ENCODE data around the gene TMEM178A.

TMEM178A gene

GRCh38 chr2:39631256-39631655, 34.5 kb upstream of the TMEM178A start:
- no peak for ATAC-seq (ENCODE audit: insufficient read depth, low read depth)
- H4K20me1 ChIP-seq (ENCODE audit: insufficient read depth, low read length), result no peaks in the 10 kb centered on the region
- peaks cover 4% of the 10 kb centered on the region for H3K9me3 ChIP-seq (ENCODE audit: insufficient read depth, low read length, severe bottlenecking)
- H3K27me3 ChIP-seq (ENCODE audit: insufficient read depth, low read length, poor library complexity), result no peaks in the 10 kb centered on the region
- no peak overlapping the region for H3K4me3 ChIP-seq (ENCODE audit: low read depth in 1 of 2, low read length in 2 of 2)
- no peak for TF ChIP-seq EZH2 (IDR thresholded peaks at IDR 0.05; ENCODE audit: borderline replicate concordance, low read depth, low read length, severe bottlenecking)
- TF ChIP-seq CTCF (IDR thresholded peaks at IDR 0.05; ENCODE audit: borderline replicate concordance, extremely low read depth, low read length, poor library complexity, severe bottlenecking), result no peak
- no peaks in the 10 kb centered on the region for H3K79me2 ChIP-seq (ENCODE audit: insufficient read depth, low read length)
- H2AFZ ChIP-seq (ENCODE audit: low read depth, low read length), result no peak overlapping the region
- H3K36me3 ChIP-seq (ENCODE audit: insufficient read depth, low read length), result no peaks in the 10 kb centered on the region
- no peak overlapping the region for H3K4me2 ChIP-seq (ENCODE audit: insufficient read depth, low read length)
- no peak overlapping the region for H3K27ac ChIP-seq (ENCODE audit: low read length)
- H3K4me1 ChIP-seq (ENCODE audit: insufficient read depth, low read length), result no peaks in the 10 kb centered on the region
- no peak overlapping the region for H3K9ac ChIP-seq (ENCODE audit: low read depth, low read length)
- DNase-seq, result no peak

GRCh38 chr2:39631718-39632117, 34.0 kb upstream of the TMEM178A start:
- H3K4me2 ChIP-seq (ENCODE audit: insufficient read depth, low read length), result no peak overlapping the region
- H3K4me3 ChIP-seq (ENCODE audit: low read depth in 1 of 2, low read length in 2 of 2), result no peak overlapping the region
- ATAC-seq (ENCODE audit: insufficient read depth, low read depth) (no peak), DNase-seq (no peak)
- H4K20me1 ChIP-seq (ENCODE audit: insufficient read depth, low read length), result no peaks in the 10 kb centered on the region
- no peaks in the 10 kb centered on the region for H3K79me2 ChIP-seq (ENCODE audit: insufficient read depth, low read length)
- no peak overlapping the region for H3K27ac ChIP-seq (ENCODE audit: low read length)
- H3K27me3 ChIP-seq (ENCODE audit: insufficient read depth, low read length, poor library complexity), result no peaks in the 10 kb centered on the region
- H3K4me1 ChIP-seq (ENCODE audit: insufficient read depth, low read length), result no peaks in the 10 kb centered on the region
- H2AFZ ChIP-seq (ENCODE audit: low read depth, low read length), result no peak overlapping the region
- no peaks in the 10 kb centered on the region for H3K36me3 ChIP-seq (ENCODE audit: insufficient read depth, low read length)
- no peak overlapping the region for H3K9ac ChIP-seq (ENCODE audit: low read depth, low read length)
- TF ChIP-seq CTCF (IDR thresholded peaks at IDR 0.05; ENCODE audit: borderline replicate concordance, extremely low read depth, low read length, poor library complexity, severe bottlenecking), result no peak
- no peak for TF ChIP-seq EZH2 (IDR thresholded peaks at IDR 0.05; ENCODE audit: borderline replicate concordance, low read depth, low read length, severe bottlenecking)
- peaks cover 4% of the 10 kb centered on the region for H3K9me3 ChIP-seq (ENCODE audit: insufficient read depth, low read length, severe bottlenecking)

- no peaks in the 10 kb centered on the region for H4K20me1 ChIP-seq (ENCODE audit: insufficient read depth, low read length)
- DNase-seq, result no peak
- no peaks in the 10 kb centered on the region for H3K27me3 ChIP-seq (ENCODE audit: insufficient read depth, low read length, poor library complexity)
- no peaks in the 10 kb centered on the region for H3K79me2 ChIP-seq (ENCODE audit: insufficient read depth, low read length)
- TF ChIP-seq EZH2 (IDR thresholded peaks at IDR 0.05; ENCODE audit: borderline replicate concordance, low read depth, low read length, severe bottlenecking) (no peak), CTCF (IDR thresholded peaks at IDR 0.05; ENCODE audit: borderline replicate concordance, extremely low read depth, low read length, poor library complexity, severe bottlenecking) (no peak)
- H3K9ac ChIP-seq (ENCODE audit: low read depth, low read length), result no peak overlapping the region
- H3K4me1 ChIP-seq (ENCODE audit: insufficient read depth, low read length), result no peaks in the 10 kb centered on the region
- no peaks in the 10 kb centered on the region for H3K36me3 ChIP-seq (ENCODE audit: insufficient read depth, low read length)
- H2AFZ ChIP-seq (ENCODE audit: low read depth, low read length), result no peak overlapping the region
- H3K9me3 ChIP-seq (ENCODE audit: insufficient read depth, low read length, severe bottlenecking), result peaks cover 4% of the 10 kb centered on the region
- H3K4me2 ChIP-seq (ENCODE audit: insufficient read depth, low read length), result no peak overlapping the region
- no peak overlapping the region for H3K27ac ChIP-seq (ENCODE audit: low read length)
- H3K4me3 ChIP-seq (ENCODE audit: low read depth in 1 of 2, low read length in 2 of 2), result no peak overlapping the region
- no peak for ATAC-seq (ENCODE audit: insufficient read depth, low read depth)
Measured at GRCh38 chr2:39632876-39633275, 32.8 kb upstream of the TMEM178A start.

GRCh38 chr2:39636306-39636705, 29.4 kb upstream of the TMEM178A start:
- no peak overlapping the region for H3K4me3 ChIP-seq (ENCODE audit: low read depth in 1 of 2, low read length in 2 of 2)
- H3K4me1 ChIP-seq (ENCODE audit: insufficient read depth, low read length), result no peaks in the 10 kb centered on the region
- no peak overlapping the region for H3K27ac ChIP-seq (ENCODE audit: low read length)
- H3K79me2 ChIP-seq (ENCODE audit: insufficient read depth, low read length), result no peaks in the 10 kb centered on the region
- no peak overlapping the region for H2AFZ ChIP-seq (ENCODE audit: low read depth, low read length)
- TF ChIP-seq EZH2 (IDR thresholded peaks at IDR 0.05; ENCODE audit: borderline replicate concordance, low read depth, low read length, severe bottlenecking), result no peak
- no peak for TF ChIP-seq CTCF (IDR thresholded peaks at IDR 0.05; ENCODE audit: borderline replicate concordance, extremely low read depth, low read length, poor library complexity, severe bottlenecking)
- H3K36me3 ChIP-seq (ENCODE audit: insufficient read depth, low read length), result no peaks in the 10 kb centered on the region
- H4K20me1 ChIP-seq (ENCODE audit: insufficient read depth, low read length), result no peaks in the 10 kb centered on the region
- no peak overlapping the region for H3K9ac ChIP-seq (ENCODE audit: low read depth, low read length)
- no peak overlapping the region for H3K4me2 ChIP-seq (ENCODE audit: insufficient read depth, low read length)
- no peaks in the 10 kb centered on the region for H3K27me3 ChIP-seq (ENCODE audit: insufficient read depth, low read length, poor library complexity)
- no peak for DNase-seq
- no peak for ATAC-seq (ENCODE audit: insufficient read depth, low read depth)
- no peaks in the 10 kb centered on the region for H3K9me3 ChIP-seq (ENCODE audit: insufficient read depth, low read length, severe bottlenecking)
